Esophagus muscularis mucosa (tissue), 3 donors: ENCODE results near the gene AVP.

Experiments
- POLR2A ChIP-seq: fragments of 450-650 bp; IDR thresholded peaks from one replicate; pipeline ENCODE4 v1.6.1; 2017; ENCODE audit warnings: antibody characterized with exemption, moderate library complexity, mild to moderate bottlenecking, low read depth
- POLR2AphosphoS5 ChIP-seq, 2 donors: sonication (generic); formaldehyde crosslinking; IDR thresholded peaks; one replicate each; pipeline ENCODE4 v1.6.1; 2017; ENCODE audit warnings: antibody characterized with exemption in 2 of 2
- TF ChIP-seq, protein P1 (sequence below), 3 experiments: fragments of 200-600 bp in 2 of 3; fragments of 450-650 bp in 1 of 3; sonication (generic) in 2 of 3; IDR thresholded peaks; one replicate each; pipeline ENCODE4 v1.5.1; 2017 to 2019; ENCODE audit warnings: antibody characterized with exemption in 3 of 3, mild to moderate bottlenecking in 2 of 3, moderate library complexity in 1 of 3

GRCh38 chr20:3085571-3086072 is 1.1 kb upstream of the AVP start:
- TF ChIP-seq, protein P1, sequence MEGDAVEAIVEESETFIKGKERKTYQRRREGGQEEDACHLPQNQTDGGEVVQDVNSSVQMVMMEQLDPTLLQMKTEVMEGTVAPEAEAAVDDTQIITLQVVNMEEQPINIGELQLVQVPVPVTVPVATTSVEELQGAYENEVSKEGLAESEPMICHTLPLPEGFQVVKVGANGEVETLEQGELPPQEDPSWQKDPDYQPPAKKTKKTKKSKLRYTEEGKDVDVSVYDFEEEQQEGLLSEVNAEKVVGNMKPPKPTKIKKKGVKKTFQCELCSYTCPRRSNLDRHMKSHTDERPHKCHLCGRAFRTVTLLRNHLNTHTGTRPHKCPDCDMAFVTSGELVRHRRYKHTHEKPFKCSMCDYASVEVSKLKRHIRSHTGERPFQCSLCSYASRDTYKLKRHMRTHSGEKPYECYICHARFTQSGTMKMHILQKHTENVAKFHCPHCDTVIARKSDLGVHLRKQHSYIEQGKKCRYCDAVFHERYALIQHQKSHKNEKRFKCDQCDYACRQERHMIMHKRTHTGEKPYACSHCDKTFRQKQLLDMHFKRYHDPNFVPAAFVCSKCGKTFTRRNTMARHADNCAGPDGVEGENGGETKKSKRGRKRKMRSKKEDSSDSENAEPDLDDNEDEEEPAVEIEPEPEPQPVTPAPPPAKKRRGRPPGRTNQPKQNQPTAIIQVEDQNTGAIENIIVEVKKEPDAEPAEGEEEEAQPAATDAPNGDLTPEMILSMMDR (IDR thresholded peaks at IDR 0.05): no peak
- no peak for TF ChIP-seq POLR2A
- no peak for TF ChIP-seq POLR2AphosphoS5 (IDR thresholded peaks at IDR 0.05)
